ENCODE measurements around the gene ACO2. TPM values are rescaled to one million over a fixed set of nuclear protein-coding genes. Genes with fewer than 3 reads are reported as not detected.

The ACO2 gene
- total and polyA plus RNA-seq, 5 experiments from 2014 or later = 64.2 to 91.9 (median 72.3) TPM

GRCh38 chr22:41481925-41482318, 13.0 kb downstream of the ACO2 start:
- no peak for ATAC-seq
- Mint-ChIP-seq H3K4me1 (peaks cover 18 to 79% (median 61%) of the 10 kb centered on the region in 4 donors), H3K27ac (peak overlapping the region in 2 of 10 donors; percentile 14 to 51), H3K4me3 (no peak overlapping the region), H3K36me3 (peaks cover 0 to 26% (median 0%) of the 10 kb centered on the region in 3 donors), H3K9me3 (no peaks in the 10 kb centered on the region), H3K27me3 (no peaks in the 10 kb centered on the region)
- POLR2A ChIA-PET = interaction anchor here (1.4 kb wide), 1 partner anchor 36 kb away, joined by 5 read pairs; the partner anchor contains the start of gene TOB2
- DNase-seq = no peak

- POLR2A ChIA-PET = interaction anchor here (1.4 kb wide), 1 partner anchor 36 kb away, joined by 5 read pairs; the partner anchor contains the start of gene TOB2
- no peak for ATAC-seq
- Mint-ChIP-seq H3K4me3 (no peak overlapping the region), H3K4me1 (peaks cover 18 to 81% (median 66%) of the 10 kb centered on the region in 4 donors), H3K27ac (peak overlapping the region in 6 of 10 donors; percentile 14 to 44 (median 25)), H3K9me3 (no peaks in the 10 kb centered on the region), H3K27me3 (no peaks in the 10 kb centered on the region), H3K36me3 (peaks cover 0 to 28% (median 0%) of the 10 kb centered on the region in 3 donors)
- no peak for DNase-seq
These were observed 13.5 kb downstream of the ACO2 start for GRCh38 chr22:41482319-41482935.

- H3K4me1 Mint-ChIP-seq = peaks cover 26 to 77% (median 73%) of the 10 kb centered on the region in 4 donors
- POLR2A ChIA-PET = no interaction called here
- H3K9me3 Mint-ChIP-seq = no peaks in the 10 kb centered on the region
- peak overlapping the region in 1 of 10 donors; percentile 59 for H3K27ac Mint-ChIP-seq
- ATAC-seq (no peak), DNase-seq (no peak)
- H3K4me3 Mint-ChIP-seq = no peak overlapping the region
- peaks cover 0 to 19% (median 0%) of the 10 kb centered on the region in 3 donors for H3K36me3 Mint-ChIP-seq
- no peaks in the 10 kb centered on the region for H3K27me3 Mint-ChIP-seq
These were observed 16.1 kb downstream of the ACO2 start for GRCh38 chr22:41485033-41485432.

- DNase-seq (no peak), ATAC-seq (no peak)
- no peaks in the 10 kb centered on the region for H3K27me3 Mint-ChIP-seq
- POLR2A ChIA-PET = no interaction called here
- peaks cover 0 to 19% (median 0%) of the 10 kb centered on the region in 3 donors for H3K36me3 Mint-ChIP-seq
- peak overlapping the region in 3 of 10 donors; percentile 13 to 32 (median 29) for H3K27ac Mint-ChIP-seq
- peaks cover 24 to 67% (median 59%) of the 10 kb centered on the region in 4 donors for H3K4me1 Mint-ChIP-seq
- no peak overlapping the region for H3K4me3 Mint-ChIP-seq
- H3K9me3 Mint-ChIP-seq = no peaks in the 10 kb centered on the region
These were observed 18.4 kb downstream of the ACO2 start for GRCh38 chr22:41487037-41487935.

DNA sequence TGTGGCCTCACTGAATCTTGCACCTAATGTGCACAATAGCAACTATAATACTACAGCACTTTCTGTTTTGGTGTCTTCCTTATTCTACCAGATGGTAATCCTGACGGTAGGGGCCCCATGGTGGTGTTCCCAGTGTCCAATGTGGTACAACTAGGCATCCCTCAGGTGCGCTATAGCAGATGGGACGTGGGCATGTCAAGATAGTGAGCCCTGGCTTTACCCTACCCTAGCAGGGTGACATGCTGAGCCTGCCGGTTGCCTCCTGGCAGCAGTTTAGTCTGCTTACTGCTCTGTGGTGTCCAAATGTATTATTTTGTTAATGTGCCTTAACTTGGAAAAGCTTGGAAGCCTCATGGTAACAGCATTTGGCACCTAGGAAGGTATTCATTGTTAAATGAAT, 19.2 kb downstream of the ACO2 start:
- DNase-seq (no peak), ATAC-seq (no peak)
- peaks cover 0 to 19% (median 0%) of the 10 kb centered on the region in 3 donors for H3K36me3 Mint-ChIP-seq
- POLR2A ChIA-PET = no interaction called here
- no peaks in the 10 kb centered on the region for H3K27me3 Mint-ChIP-seq
- peaks cover 18 to 60% (median 52%) of the 10 kb centered on the region in 4 donors for H3K4me1 Mint-ChIP-seq
- H3K9me3 Mint-ChIP-seq = no peaks in the 10 kb centered on the region
- no peak overlapping the region for H3K4me3 Mint-ChIP-seq
- peak overlapping the region in 1 of 10 donors; percentile 29 for H3K27ac Mint-ChIP-seq

DNA sequence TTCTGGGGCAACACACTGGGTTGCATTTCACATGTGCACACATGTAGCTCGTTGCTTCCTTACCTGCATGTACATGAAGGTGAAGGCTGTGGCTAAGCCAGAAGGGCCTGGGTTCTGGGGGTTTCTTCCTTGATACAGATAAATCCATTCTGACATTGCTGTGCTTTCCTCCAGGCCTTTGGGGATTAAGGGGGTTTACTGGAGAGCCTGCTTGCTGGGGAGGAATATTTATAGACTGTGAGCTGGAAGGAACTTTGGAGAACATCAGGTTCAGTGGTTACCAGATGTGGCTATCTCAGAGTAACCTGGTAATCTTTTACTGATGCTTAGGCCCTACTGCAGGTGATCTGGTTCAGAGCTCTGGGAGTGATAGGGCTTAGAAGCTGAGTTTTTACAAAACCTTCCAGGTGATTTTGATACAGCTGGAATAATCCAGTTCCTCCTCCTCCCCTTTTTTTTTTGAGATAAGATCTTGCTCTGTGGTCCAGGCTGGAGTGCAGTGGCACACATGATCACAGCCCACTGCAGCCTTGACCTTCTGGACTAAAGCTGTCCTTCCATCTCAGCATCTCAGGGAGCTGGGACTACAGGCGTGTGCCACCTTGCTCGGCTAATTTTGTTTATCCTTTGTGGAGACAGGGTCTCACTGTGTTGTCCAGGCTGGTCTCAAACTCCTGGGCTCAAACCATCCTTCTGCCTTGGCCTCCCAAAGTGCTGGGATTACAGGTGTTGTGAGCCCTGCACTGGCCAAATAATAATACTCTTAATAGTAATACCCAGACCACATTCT, 19.9 kb downstream of the ACO2 start:
- no peaks in the 10 kb centered on the region for H3K27me3 Mint-ChIP-seq
- ATAC-seq = no peak
- no peaks in the 10 kb centered on the region for H3K9me3 Mint-ChIP-seq
- no peak overlapping the region for H3K4me3 Mint-ChIP-seq
- POLR2A ChIA-PET = no interaction called here
- H3K36me3 Mint-ChIP-seq = peaks cover 0 to 17% (median 0%) of the 10 kb centered on the region in 3 donors
- H3K27ac Mint-ChIP-seq = peak overlapping the region in 3 of 10 donors; percentile 31 to 46 (median 34)
- DNase-seq = no peak
- H3K4me1 Mint-ChIP-seq = peaks cover 16 to 58% (median 50%) of the 10 kb centered on the region in 4 donors

DNA sequence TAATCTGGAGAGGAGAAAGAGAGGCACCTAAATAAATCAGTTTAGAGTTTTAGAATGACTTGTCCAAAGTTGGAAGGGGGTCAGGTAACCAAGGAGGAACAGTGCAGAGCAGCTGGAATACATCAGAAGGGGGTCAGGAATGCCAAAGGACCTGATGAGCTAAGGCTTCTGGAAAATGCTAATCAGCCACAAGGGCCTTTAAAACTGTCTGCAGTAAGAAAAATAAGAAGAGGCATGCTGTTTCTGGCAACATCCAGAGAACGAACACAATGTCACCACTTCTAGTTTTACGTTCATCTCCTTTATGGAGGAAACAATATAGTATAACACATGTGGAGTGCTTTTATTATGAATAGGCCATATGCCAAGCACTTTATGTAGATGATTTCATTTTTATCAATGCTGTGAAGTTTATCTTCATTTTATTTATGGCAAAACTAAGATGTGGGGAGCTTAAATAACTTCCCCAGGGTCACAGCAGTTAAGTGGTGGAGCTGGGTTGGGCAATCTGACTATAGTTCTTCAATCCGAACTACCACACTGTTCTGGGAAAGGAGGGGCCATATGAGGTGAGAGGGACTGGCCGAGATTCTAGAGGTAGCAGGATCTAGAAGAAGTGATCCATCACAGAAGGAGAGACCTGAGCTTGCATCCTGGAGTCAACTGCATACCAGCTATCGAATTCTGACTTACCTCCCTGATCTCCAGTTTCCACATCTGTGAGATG, 22.6 kb downstream of the ACO2 start:
- Mint-ChIP-seq H3K9me3 (no peaks in the 10 kb centered on the region), H3K27me3 (no peaks in the 10 kb centered on the region), H3K36me3 (peaks cover 0 to 12% (median 0%) of the 10 kb centered on the region in 3 donors), H3K4me3 (no peak overlapping the region), H3K27ac (peak overlapping the region in 4 of 10 donors; percentile 5 to 68 (median 40)), H3K4me1 (peaks cover 12 to 46% (median 37%) of the 10 kb centered on the region in 4 donors)
- ATAC-seq (no peak), DNase-seq (no peak)
- POLR2A ChIA-PET = interaction anchor here (0.9 kb wide), 1 partner anchor 70 kb away, joined by 4 read pairs; no protein-coding TSS in a partner anchor

DNA sequence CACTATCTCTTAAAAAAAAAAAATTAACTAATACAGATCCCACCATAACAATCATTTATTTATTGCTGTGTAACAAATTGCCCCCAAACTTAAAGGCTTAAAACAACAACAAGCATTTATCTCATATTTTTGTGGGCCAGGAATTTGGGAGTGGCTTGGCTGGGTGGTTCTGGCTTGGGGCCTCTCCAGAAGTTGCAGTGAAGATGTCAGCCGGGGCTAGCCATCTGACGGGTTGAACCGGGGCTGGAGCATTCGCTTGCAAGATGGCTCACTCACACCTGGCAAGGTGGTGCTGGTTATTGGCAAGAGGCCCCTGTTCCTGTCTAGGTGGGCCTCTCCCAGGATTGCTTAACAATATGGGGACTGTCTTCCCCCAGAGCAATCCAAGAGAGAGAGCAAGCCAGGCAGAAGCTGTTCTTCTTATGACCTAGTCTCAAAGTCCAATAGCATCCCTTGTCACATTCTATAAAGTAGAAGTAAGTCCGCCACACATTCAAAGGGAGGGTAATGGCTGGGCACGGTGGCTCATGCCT, 29.5 kb downstream of the ACO2 start:
- POLR2A ChIA-PET = no interaction called here
- no peak for DNase-seq
- no peak for ATAC-seq
- H3K27me3 Mint-ChIP-seq = no peaks in the 10 kb centered on the region
- peaks cover 0 to 13% (median 2%) of the 10 kb centered on the region in 4 donors for H3K4me1 Mint-ChIP-seq
- H3K36me3 Mint-ChIP-seq = peaks cover 0 to 41% (median 0%) of the 10 kb centered on the region in 3 donors
- H3K4me3 Mint-ChIP-seq = no peak overlapping the region
- no peaks in the 10 kb centered on the region for H3K9me3 Mint-ChIP-seq
- peak overlapping the region in 1 of 10 donors; percentile 4 for H3K27ac Mint-ChIP-seq

DNA sequence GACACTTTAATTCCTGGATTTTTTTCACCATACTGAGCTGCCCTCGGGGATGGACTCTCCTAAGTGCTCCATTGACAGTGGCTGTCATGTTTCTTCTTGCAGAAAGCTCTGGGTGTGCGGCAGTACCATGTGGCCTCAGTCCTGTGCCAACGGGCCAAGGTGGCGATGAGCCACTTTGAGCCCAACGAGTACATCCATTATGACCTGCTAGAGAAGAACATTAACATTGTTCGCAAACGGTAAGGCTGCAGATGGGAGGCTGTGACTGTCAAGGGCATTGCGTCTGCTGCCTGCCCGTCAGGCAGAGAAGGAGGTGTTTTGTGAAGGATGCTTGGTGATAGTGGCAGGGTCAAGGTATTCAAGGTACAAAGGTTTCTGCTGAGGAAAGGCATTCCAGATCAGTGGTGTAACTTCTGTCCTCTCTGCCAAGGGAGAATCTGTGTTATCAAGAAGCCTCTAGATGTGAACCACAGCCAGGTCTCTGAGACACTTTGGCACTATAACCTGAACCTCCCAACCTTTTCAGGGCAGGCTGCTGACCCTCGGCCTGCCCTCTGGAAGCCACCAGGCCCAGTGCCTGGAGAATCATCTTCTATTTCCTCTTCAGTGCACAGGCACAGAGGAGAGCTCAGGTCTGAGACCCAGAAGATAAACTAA, 30.8 kb downstream of the ACO2 start:
- Mint-ChIP-seq H3K4me3 (no peak overlapping the region), H3K4me1 (peaks cover 0 to 7% (median 2%) of the 10 kb centered on the region in 4 donors), H3K9me3 (no peaks in the 10 kb centered on the region), H3K27ac (peak overlapping the region in 6 of 10 donors; percentile 18 to 69 (median 42)), H3K27me3 (no peaks in the 10 kb centered on the region), H3K36me3 (peaks cover 0 to 52% (median 2%) of the 10 kb centered on the region in 3 donors)
- ATAC-seq = no peak
- POLR2A ChIA-PET = interaction anchor here (0.7 kb wide), 1 partner anchor 14 kb away, joined by 3 read pairs; no protein-coding TSS in a partner anchor
- peak in 1 of 10 donors; percentile 36 for DNase-seq

DNA sequence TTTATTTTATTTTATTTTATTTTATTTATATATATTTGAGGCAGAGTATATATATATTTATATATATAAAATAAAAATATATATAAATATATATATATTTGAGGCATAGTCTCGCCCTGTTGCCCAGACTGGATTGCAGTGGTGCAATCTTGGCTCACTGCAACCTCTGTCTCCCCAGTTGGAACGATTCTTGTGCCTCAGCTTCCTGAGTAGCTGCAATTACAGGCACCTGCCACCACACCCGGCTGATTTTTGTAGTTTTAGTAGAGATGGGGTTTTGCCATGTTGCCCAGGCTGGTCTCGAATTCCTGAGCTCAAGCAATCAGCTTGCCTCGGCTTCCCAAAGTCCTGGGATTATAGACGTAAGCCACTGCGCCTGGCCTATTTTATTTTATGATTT, 31.4 kb downstream of the ACO2 start:
- DNase-seq = no peak
- H3K27ac Mint-ChIP-seq = no peak overlapping the region

GRCh38 chr22:41501209-41501608, 32.3 kb downstream of the ACO2 start:
- POLR2A ChIA-PET = interaction anchor here (0.6 to 0.8 kb wide), 2 partner anchors 25 to 97 kb away, joined by 3 read pairs; no protein-coding TSS in a partner anchor
- Mint-ChIP-seq H3K4me3 (no peak overlapping the region), H3K9me3 (no peaks in the 10 kb centered on the region), H3K4me1 (peaks cover 0 to 9% (median 2%) of the 10 kb centered on the region in 4 donors), H3K36me3 (peaks cover 0 to 61% (median 2%) of the 10 kb centered on the region in 3 donors), H3K27me3 (no peaks in the 10 kb centered on the region), H3K27ac (peak overlapping the region in 7 of 10 donors; percentile 5 to 83 (median 66))
- peak; percentile 71 to 72 for ATAC-seq
- peak in 4 of 10 donors; percentile 17 to 62 (median 26) for DNase-seq

More for the DNA sequence above, 31.4 kb downstream of the ACO2 start:
- Mint-ChIP-seq H3K36me3 (peaks cover 0 to 54% (median 2%) of the 10 kb centered on the region in 3 donors), H3K27me3 (no peaks in the 10 kb centered on the region), H3K9me3 (no peaks in the 10 kb centered on the region), H3K4me1 (peaks cover 0 to 7% (median 2%) of the 10 kb centered on the region in 4 donors), H3K4me3 (no peak overlapping the region)
- no peak for ATAC-seq
- POLR2A ChIA-PET = interaction anchor here (0.8 kb wide), 1 partner anchor 24 kb away, joined by 3 read pairs; no protein-coding TSS in a partner anchor

Measured in naive thymus-derived CD8-positive, alpha-beta T cell (primary cell).